ENCODE results near the gene GNAO1.
"Not testable (repeated sequence)": the region's sequence is repeated elsewhere in the genome, so short reads cannot be mapped to it uniquely, and the experiment has no call there.

Gene GNAO1

GRCh38 chr16:56364865-56365264 is 173.6 kb downstream of the GNAO1 start:
- no peak for DNase-seq (ENCODE audit: low read depth, low spot score)

DNA sequence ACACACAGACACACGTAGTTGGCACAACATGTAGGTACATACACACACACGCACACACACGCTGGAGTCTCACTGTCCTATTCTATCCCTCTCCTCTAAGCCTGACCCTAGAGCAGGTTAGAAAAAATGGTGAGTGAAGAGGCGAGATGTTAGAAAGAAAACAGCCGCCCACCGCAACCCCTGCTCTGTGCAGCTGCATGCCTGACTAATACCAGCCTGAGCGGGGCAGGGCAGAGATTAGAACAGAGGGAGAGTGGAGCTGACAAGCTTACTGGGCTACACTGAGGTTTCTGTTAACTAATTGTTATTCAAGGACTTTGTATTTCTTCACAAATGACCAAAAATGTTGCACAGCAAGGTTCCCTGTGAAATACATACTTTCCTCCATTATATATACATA is 174.3 kb downstream of the GNAO1 start:
- DNase-seq (ENCODE audit: low read depth, low spot score): no peak

- DNase-seq (ENCODE audit: low read depth, low spot score): no peak
Observed at GRCh38 chr16:56366945-56367344, 175.7 kb downstream of the GNAO1 start.

GRCh38 chr16:56367764-56368163 is 176.5 kb downstream of the GNAO1 start:
- no peak for DNase-seq (ENCODE audit: low read depth, low spot score)

GRCh38 chr16:56368545-56368944 is 177.3 kb downstream of the GNAO1 start:
- DNase-seq (ENCODE audit: low read depth, low spot score): no peak

DNA sequence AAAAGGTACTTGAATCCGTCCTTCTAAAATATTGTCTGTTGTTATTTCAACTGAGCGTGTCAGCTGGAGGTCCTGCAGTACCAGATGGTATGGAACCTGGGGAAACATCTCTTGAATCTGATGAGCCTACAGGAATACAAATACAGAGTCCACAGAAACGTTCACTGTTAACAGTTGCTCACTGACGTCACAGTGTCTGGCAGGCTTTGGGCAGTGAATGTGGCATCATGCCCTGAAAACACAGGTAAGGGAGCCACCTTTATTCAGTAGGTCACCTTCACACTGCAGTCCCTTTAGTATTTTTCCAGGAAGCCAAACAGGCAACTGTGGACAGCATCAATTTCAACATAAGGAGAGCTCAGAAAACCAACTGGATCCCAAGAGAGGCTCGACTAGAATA is 177.9 kb downstream of the GNAO1 start:
- DNase-seq (ENCODE audit: low read depth, low spot score): no peak

GRCh38 chr16:56370185-56370874 is 179.0 kb downstream of the GNAO1 start:
- no peak for DNase-seq (ENCODE audit: low read depth, low spot score)

DNA sequence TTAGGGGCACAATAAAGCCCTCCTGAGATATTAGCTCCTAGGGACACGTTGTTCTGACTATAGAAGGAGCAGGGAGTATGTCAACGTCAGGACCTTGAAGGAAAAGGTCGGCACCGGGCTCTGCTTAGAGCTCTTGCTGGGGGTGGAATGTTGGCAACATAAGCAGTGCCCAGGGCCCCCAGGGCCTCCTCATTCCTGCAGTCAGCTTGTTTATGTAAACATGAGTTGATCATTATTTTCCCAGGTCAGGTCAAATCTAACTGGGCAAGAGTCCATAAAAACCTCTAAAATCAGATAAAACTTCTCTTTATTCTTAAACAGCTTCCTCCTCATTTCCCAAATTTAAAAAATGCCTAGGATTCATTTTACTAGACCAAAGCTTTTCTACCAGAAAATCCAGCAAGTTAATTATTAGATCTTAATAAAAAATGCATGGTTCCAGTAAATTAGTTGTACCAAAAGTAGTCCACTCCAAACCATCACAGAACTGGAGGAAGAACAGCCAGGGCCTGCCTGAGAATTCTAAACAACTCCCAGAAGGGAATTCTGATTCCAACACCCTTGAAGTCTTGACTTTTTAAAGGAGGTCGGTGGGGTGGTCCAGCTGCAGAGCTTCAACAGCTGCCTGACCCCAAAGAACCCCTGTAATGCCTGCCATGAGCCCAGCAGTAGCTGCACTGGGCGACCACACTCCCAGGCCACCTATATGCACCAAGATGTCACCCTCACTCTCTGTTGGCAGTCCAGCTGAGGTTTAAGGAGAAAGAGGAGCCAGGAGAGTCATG is 179.8 kb downstream of the GNAO1 start:
- peak; percentile 57 for DNase-seq (ENCODE audit: low read depth, low spot score)

DNA sequence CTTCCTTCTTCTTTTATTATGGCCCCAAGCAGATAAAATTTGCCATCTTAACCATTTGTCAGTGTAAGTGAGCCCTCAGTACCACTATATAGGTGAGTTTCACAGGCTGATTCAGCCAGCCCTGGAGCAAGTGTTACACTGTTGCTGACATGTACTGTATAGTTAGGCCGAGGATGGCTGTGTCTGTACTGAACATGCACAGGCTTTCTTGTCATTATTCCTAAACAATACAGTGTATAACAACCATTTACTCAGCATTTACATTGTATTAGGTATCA is 180.3 kb downstream of the GNAO1 start:
- DNase-seq (ENCODE audit: low read depth, low spot score): no peak

GRCh38 chr16:56372013-56372634 is 180.8 kb downstream of the GNAO1 start:
- DNase-seq (ENCODE audit: low read depth, low spot score): no peak

GRCh38 chr16:56373003-56373402 is 181.7 kb downstream of the GNAO1 start:
- peak; percentile 27 for DNase-seq (ENCODE audit: low read depth, low spot score)

GRCh38 chr16:56375792-56376191 is 184.5 kb downstream of the GNAO1 start:
- not testable (repeated sequence) for DNase-seq (ENCODE audit: low read depth, low spot score)

DNA sequence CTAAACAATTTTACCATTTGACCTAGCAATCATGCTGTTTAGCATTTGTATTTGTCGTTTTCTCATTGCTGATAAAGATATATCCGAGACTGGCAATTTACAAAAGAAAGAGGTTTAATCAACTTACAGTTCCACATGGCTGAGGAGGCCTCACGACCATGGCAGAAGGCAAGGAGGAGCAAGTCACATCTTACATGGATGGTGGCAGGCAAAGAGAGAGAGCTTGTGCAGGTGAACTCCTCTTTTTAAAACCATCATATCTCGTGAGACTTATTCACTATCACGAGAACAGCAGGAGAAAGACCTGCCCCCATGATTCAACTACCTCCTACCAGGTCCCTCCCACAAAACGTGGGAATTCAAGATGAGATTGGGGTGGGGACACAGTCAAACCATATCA is 187.8 kb downstream of the GNAO1 start:
- DNase-seq (ENCODE audit: low read depth, low spot score): not testable (repeated sequence)

DNA sequence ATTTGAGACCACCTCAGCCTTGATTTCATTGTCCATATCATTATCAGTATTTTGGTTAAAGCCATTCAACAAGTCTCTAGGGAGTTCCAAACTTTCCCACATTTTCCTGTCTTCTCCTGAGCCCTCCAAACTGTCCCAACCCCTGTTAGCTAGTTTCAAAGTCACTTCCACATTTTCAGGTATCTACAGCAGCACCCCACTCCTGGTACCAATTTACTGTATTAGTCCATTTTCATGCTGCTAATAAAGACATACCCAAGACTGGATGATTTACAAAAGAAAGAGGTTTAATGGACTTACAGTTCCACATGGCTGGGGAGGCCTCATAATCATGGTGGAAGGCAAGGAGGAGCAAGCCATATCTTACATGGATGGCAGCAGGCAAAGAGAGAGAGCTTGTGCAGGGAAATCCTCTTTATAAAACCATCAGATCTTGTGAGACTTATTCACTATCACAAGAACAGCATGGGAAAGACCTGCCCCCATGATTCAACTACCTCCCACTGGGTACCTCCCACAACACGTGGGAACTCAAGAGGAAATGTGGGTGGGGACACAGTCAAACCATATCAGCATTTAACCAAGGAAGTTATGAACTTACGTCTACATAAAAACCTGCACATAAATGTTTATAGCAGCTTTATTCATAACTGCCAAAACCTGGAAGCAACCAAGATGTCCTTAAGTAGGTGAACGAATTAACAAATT is 189.6 kb downstream of the GNAO1 start:
- not testable (repeated sequence) for DNase-seq (ENCODE audit: low read depth, low spot score)

DNA sequence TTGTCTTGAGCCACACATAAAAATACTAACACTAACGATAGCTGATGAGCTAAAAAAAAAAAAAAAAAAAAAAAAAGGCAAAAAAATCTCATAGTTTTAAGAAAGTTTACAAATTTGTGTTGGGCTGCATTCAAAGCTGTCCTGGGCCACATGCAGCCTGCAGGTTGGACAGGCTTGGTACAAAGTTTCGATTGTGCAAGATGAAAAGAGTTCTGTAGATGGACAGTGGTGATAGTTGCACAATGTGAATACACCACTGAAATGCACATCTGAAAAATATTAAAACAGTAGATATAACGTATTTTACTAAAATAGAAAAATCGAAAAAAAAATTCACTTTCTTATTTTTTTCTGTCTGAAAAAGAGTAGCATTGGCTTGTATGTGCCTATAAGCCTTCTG is 191.2 kb downstream of the GNAO1 start:
- no peak for DNase-seq (ENCODE audit: low read depth, low spot score)

DNA sequence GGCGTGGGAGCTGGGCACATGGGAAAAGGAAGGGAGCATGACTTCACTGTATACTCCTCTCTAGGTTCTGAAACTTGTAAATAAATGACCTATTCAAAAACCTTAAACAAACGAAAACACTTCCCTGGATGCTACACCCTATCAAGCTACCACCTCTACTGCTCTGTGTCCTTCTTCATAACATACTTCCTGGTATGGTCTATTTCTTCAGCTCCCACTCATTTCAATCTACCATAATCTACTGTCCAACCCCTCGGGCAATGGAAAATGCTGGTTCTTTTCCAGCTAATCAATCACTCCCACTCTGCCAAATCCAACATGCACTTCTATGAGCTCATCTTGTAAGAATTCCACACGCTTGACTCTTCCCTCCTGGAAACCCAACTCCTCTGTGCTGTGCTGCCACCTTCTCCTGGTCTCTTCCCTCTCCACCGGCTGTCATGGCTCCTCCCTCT is 191.6 kb downstream of the GNAO1 start:
- peak; percentile 62 for DNase-seq (ENCODE audit: low read depth, low spot score)

DNA sequence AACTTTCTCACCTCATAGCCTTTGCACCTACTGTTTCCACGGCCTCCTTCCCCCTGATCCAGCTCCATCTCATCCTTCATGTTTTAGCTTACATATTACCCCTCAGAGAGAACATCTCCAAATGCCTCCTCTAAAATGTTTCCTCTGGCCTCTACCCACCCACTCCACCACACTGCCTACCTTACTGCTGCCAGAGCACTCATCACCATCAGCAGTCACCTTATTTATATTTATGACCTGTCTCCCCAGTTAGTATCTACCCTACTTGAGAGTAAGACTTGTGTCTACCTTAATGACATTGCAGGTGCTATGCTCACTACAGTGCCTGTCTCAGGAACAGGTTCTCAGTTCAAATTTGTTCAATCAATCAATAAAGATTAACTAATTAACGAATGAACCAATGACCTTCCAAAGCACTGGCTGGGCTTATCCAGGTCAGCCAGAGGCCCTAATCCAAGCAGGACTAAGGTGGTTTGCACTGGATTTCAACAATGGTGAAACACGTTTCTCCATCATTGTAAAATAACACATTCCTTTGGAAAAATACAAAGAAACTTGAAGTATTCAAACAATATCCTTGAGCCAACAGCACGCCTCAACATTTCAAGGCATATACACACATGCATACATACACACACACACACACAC is 192.9 kb downstream of the GNAO1 start:
- DNase-seq (ENCODE audit: low read depth, low spot score): no peak

DNA sequence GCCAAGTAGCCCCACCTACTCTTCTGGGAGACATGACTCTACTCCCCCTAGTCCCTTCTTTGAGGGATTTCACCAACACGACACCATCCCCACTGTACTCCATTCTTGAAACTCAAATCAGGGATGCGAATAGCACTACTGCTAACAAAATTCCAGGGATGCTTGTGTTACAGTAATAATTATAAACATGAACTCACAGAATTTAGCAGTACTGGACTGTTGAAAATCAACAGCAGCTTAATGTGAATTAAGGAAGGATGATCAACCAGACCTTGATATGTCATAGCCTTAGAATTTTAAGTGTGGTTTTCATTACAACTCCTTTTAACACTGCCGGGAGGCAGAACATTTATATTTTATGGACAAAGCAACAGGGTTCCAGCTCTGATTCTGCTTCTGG is 196.1 kb downstream of the GNAO1 start:
- no peak for DNase-seq (ENCODE audit: low read depth, low spot score)

- DNase-seq (ENCODE audit: low read depth, low spot score): no peak
Observed at GRCh38 chr16:56388209-56388608, 196.9 kb downstream of the GNAO1 start.

DNA sequence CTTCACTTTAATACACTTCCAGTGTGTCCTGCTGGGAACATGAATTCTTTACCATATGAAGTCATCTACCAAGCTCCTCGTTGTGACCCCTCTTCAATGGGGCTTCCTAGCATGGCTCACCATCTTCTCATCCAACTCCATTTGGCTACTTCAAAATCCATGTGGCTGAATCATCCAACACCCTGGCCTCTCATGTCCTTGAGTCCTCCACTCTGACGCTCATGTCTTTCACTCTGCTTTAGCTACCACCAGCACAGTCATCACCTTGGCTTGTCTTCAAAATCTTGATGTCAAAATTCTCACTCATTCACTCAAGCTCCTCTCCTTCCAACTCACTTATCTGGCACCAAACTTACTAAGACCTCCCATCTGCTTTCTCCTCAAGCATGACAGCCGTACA is 198.3 kb downstream of the GNAO1 start:
- DNase-seq (ENCODE audit: low read depth, low spot score): no peak

DNA sequence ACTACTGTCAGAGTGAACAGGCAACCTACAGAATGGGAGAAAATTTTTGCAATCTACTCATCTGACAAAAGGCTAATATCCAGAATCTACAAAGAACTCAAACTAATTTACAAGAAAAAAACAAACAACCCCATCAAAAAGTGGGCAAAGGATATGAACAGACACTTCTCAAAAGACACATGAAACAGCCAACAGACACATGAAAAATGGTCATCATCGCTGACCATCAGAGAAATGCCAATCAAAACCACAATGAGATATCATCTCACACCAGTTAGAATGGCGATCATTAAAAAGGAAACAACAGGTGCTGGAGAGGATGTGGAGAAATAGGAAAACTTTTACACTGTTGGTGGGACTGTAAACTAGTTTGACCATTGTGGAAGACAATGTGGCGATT is 205.4 kb downstream of the GNAO1 start:
- DNase-seq (ENCODE audit: low read depth, low spot score): not testable (repeated sequence)

DNA sequence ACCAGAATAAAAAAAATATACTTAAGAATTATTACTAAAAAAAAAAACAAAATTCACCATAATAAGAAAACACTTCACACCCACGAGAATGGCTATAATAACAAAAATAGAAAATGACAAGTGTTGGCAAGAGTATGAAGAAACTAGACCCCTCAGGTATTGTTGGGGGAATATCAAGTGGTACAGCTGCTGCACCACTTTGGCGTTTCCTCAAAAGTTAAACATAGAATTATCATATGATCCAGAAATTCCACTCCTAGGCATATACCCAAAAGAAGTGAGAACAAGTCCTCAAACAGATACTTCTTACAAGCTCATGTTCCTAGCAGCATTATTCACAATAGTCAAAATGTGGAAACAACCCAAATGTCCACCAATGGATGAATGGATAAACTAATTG is 207.8 kb downstream of the GNAO1 start:
- no peak for DNase-seq (ENCODE audit: low read depth, low spot score)
